ENCODE data around the gene MAPK8IP2.

DNA sequence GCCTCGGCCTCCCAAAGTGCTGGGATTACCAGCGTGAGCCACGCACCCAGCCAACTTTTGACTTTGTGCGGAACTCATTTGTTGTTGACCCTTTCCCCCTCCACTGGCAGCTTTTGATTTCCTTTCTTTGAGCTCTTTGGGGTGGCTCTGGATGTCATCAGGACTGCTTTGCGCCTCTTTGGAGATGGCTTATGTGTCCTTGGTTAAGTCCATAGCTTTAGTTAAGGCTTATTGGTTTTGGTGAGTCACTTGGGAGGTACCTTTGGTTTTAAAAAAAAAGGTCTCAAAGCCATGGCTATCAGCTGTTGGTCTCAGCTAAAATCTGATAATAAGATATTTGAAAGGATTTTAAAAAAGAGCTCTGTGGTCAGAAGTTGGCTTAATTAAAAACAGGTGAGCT, 32.5 kb downstream of the MAPK8IP2 start:
- TF ChIP-seq MAFK (IDR thresholded peaks at IDR 0.05; ENCODE audit: low read depth, low read length) (no peak), RFX5 (IDR thresholded peaks at IDR 0.05; ENCODE audit: low read depth, low read length) (no peak), POLR2A (IDR thresholded peaks at IDR 0.05; ENCODE audit: low read depth, low read length) (no peak), SMC3 (IDR thresholded peaks at IDR 0.05; ENCODE audit: low read depth, low read length) (no peak), RCOR1 (IDR thresholded peaks at IDR 0.05; ENCODE audit: insufficient replicate concordance, low read length) (no peak), CHD1 (IDR thresholded peaks at IDR 0.05; ENCODE audit: low read depth, low read length) (no peak), MXI1 (IDR thresholded peaks at IDR 0.05; ENCODE audit: borderline replicate concordance, low read depth, low read length) (no peak)
- TF ChIP-seq, protein P1, sequence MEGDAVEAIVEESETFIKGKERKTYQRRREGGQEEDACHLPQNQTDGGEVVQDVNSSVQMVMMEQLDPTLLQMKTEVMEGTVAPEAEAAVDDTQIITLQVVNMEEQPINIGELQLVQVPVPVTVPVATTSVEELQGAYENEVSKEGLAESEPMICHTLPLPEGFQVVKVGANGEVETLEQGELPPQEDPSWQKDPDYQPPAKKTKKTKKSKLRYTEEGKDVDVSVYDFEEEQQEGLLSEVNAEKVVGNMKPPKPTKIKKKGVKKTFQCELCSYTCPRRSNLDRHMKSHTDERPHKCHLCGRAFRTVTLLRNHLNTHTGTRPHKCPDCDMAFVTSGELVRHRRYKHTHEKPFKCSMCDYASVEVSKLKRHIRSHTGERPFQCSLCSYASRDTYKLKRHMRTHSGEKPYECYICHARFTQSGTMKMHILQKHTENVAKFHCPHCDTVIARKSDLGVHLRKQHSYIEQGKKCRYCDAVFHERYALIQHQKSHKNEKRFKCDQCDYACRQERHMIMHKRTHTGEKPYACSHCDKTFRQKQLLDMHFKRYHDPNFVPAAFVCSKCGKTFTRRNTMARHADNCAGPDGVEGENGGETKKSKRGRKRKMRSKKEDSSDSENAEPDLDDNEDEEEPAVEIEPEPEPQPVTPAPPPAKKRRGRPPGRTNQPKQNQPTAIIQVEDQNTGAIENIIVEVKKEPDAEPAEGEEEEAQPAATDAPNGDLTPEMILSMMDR (conservative IDR thresholded peaks at IDR 0.05; ENCODE audit: low read depth, low read length): no peak
- TF ChIP-seq, protein P2, sequence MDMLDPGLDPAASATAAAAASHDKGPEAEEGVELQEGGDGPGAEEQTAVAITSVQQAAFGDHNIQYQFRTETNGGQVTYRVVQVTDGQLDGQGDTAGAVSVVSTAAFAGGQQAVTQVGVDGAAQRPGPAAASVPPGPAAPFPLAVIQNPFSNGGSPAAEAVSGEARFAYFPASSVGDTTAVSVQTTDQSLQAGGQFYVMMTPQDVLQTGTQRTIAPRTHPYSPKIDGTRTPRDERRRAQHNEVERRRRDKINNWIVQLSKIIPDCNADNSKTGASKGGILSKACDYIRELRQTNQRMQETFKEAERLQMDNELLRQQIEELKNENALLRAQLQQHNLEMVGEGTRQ (IDR thresholded peaks at IDR 0.05; ENCODE audit: low read depth, low read length): no peak
